HG03354 (cell line): ENCODE results near the gene CST7.
A peak's percentile ranks its signal among the peaks of the same experiment; 100 is the strongest.

Experiments used
- ATAC-seq: cut with Tn5 transposase; IDR thresholded peaks from one replicate; pipeline ENCODE4 v1.9.1; 2021; ENCODE audit warnings: mild to moderate bottlenecking; ENCODE audit not compliant: unreplicated experiment, poor library complexity, severe bottlenecking

CST7 gene

GRCh38 chr20:24962182-24962492 lies 13.1 kb downstream of the CST7 start:
- no peak for ATAC-seq

GRCh38 chr20:24962510-24962909 lies 13.4 kb downstream of the CST7 start:
- ATAC-seq: no peak

- ATAC-seq: no peak
Measured at GRCh38 chr20:24963672-24964505, 14.8 kb downstream of the CST7 start.

- no peak for ATAC-seq
Measured at GRCh38 chr20:24964506-24964840, 15.4 kb downstream of the CST7 start.

GRCh38 chr20:24965065-24965919 lies 16.2 kb downstream of the CST7 start:
- no peak for ATAC-seq

GRCh38 chr20:24966317-24967012 lies 17.4 kb downstream of the CST7 start:
- no peak for ATAC-seq

- no peak for ATAC-seq
Measured at GRCh38 chr20:24968278-24968800, 19.3 kb downstream of the CST7 start.

GRCh38 chr20:24969186-24970029 lies 20.3 kb downstream of the CST7 start:
- no peak for ATAC-seq

- ATAC-seq: no peak
Measured at GRCh38 chr20:24970030-24970553, 21.0 kb downstream of the CST7 start.

- peak; percentile 50 for ATAC-seq
Measured at GRCh38 chr20:24970754-24971153, 21.7 kb downstream of the CST7 start.

- ATAC-seq: no peak
Measured at GRCh38 chr20:24971376-24972101, 22.5 kb downstream of the CST7 start.

- ATAC-seq: no peak
Measured at GRCh38 chr20:24972341-24972740, 23.3 kb downstream of the CST7 start.

GRCh38 chr20:24977336-24977735 lies 28.3 kb downstream of the CST7 start:
- no peak for ATAC-seq

- ATAC-seq: no peak
Measured at GRCh38 chr20:24977797-24978196, 28.7 kb downstream of the CST7 start.

GRCh38 chr20:24978513-24978912 lies 29.4 kb downstream of the CST7 start:
- ATAC-seq: no peak

- ATAC-seq: no peak
Measured at GRCh38 chr20:24979036-24979960, 30.2 kb downstream of the CST7 start.

- no peak for ATAC-seq
Measured at GRCh38 chr20:24980291-24981053, 31.4 kb downstream of the CST7 start.
